Left cardiac atrium (tissue), 4 donors: ENCODE measurements around the gene PDZD4. TPM values are rescaled to one million over a fixed set of nuclear protein-coding genes. Genes with fewer than 3 reads are reported as not detected.
A peak's percentile ranks its signal among the peaks of the same experiment; 100 is the strongest.

ENCODE experiments used
- ATAC-seq, 2 donors: fragments of 200-7000 bp; cut with Tn5 transposase; one replicate each; pipeline ENCODE4 v1.9.1; 2020; ENCODE audit warnings: mild to moderate bottlenecking in 2 of 2, moderate library complexity in 2 of 2
- DNase-seq: peaks from one replicate; pipeline ENCODE4 v3.0.0-alpha.2; 2020
- intact Hi-C, 2 donors: fragments of 100-400 bp; cut with DNase I; formaldehyde crosslinking; loops; one replicate each; pipeline versions ENCODE4 v1.14.1 to v1.15.1; 2022 to 2023
- total RNA-seq, 2 donors: library from RNA; stranded (reverse); fragmentation: NEBNext Ultra II Directional; extraction: Animal tissue kit (Norgen Biotek cat#: 25700); gene quantifications; one replicate each; pipeline ENCODE4 v1.2.1, GENCODE V29; 2021
- donor health status: DM: no; HTN: yes; CAD: no.
- donor health status: DM: no; HTN: yes; CAD: no; lungs with severe emphysema.
- donor health status: DM: yes; HTN: yes; CAD: no.
- donor health status: Dilated cardiomyopathy.

Gene PDZD4
- total RNA-seq, 2 donors from 2014 or later, result 4.0 to 4.3 TPM

- no peak for DNase-seq
Observed at GRCh38 chrX:153778684-153779101, 51.7 kb downstream of the PDZD4 start.

DNA sequence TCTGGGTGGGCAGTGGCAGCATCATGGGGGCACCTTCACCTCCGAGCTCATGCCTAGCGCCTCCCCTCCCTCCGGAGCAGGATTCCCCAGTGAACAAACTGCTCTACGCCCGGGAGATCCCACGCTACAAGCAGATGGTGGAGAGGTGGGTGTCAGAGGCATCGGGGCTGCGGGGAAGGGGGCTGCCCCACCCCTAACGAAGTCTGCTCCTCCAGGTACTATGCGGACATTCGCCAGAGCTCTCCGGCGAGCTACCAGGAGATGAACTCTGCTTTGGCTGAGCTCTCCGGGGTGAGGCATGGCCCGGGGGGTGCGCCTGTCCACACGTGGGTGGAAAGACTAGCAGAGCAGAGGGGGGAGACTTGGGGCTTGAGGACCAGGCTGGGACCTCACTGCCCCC, 52.2 kb downstream of the PDZD4 start:
- DNase-seq, result peak; percentile 20
- ATAC-seq, result no peak
- intact Hi-C loops, result no loop called here

More at GRCh38 chrX:153778684-153779101, 51.7 kb downstream of the PDZD4 start:
- no peak for ATAC-seq
- intact Hi-C loops, result no loop called here

DNA sequence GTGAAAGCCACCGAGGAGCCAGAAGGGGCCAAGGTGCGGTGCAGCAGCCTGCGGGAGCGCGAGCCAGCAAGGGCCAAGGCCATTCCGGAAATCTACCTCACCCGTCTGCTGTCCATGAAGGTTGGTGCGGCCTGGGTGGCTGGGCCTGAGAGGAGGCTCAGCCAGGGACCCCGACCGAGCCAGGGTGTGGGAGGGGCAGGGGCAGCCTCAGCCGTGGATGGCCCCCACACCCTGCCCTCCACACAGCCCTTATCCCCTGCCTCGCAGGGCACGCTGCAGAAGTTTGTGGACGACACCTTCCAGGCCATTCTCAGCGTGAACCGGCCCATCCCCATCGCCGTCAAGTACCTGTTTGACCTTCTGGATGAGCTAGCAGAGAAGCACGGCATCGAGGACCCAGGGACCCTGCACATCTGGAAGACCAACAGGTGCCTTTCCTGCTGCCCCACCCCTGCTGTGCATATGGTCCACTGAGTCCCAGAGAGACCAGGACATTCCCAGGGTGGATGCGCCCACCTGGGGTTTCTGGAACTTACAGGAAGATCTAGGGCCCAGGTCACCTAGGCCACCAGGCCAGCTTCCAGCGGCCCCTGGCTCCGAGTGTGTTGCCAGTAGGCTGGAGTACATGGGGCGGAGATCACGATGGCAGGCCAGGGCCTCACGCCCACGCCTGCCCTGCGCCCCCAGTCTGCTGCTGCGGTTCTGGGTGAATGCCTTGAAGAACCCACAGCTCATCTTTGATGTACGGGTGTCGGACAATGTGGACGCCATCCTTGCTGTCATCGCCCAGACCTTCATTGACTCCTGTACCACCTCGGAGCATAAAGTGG, 52.9 kb downstream of the PDZD4 start:
- DNase-seq (peak; percentile 14), ATAC-seq (no peak)
- intact Hi-C loops, result no loop called here

DNA sequence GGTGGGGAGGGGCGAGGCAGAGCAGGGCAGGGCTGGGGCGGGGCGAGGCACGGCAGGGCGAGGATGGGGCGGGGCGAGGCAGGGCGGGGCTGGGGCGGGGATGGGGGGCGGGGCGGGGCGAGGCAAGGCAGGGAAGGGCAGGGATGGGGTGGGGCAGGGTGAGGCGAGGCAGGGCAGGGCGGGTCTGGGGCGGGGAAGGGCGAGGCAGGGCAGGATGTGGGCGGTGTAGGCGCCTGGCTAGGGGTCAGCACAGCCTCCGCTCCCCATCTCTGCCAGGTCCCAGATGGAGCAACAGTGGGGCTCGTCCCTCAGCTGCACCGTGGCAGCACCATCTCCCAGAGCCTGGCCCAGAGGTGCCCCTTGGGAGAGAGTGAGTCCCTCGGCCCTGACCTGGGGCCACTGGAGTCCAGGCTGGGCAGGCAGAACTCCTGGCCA, 53.7 kb downstream of the PDZD4 start:
- DNase-seq (peak; percentile 16), ATAC-seq (no peak)
- intact Hi-C loops, result no loop called here

DNA sequence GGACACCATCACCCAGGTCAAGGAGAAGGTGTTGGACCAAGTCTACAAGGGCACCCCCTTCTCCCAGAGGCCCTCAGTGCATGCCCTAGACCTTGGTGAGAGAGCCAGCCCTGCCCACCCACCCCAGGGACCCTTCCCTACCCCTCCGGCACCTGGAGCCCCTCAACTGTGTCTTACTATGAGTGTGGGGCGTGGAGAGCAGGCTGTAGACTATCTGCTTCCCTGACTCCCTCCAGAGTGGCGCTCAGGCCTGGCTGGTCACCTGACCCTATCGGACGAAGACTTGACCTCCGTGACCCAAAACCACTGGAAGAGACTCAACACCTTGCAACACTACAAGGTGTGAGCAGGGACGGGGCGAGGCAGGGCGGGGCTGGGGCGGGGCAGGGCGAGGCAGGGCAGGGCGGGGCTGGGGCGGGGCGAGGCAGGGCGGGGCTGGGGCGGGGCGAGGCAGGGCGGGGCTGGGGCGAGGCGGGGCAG, 54.2 kb downstream of the PDZD4 start:
- intact Hi-C loops, result no loop called here
- no peak for ATAC-seq
- no peak for DNase-seq

- ATAC-seq, result no peak
- peak; percentile 16 for DNase-seq
- intact Hi-C loops, result no loop called here
Observed at GRCh38 chrX:153775293-153776119, 54.8 kb downstream of the PDZD4 start.

DNA sequence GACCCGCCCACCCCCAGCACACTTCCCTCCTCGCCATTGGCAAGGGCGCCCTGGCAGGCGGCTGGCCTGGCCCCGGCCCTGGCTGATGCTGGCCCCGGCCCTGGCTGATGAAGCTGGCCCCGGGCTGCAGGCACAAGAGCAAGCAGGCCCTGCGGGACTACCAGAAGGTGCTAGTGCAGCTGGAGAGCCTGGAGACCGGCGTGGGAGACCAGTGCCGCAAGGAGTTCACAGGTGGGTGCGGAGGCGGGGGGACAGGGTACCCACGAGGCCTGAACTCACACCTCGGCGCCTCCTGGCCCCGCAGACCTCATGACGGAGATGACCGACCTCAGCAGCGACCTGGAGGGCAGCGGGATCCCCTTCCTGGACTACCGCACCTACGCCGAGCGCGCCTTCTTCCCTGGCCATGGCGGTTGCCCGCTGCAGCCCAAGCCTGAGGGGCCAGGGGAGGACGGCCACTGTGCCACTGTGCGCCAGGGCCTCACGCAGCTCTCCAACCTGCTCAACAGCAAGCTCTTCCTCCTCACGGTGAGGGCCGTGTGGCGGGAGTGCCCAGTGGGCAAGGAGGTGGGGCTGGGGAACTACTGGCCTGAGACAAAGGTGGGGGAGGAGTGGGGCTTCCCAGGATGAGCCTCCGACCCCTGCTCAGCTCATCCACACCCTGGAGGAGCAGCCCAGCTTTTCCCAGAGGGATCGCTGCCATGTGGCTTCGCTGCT, 55.6 kb downstream of the PDZD4 start:
- no peak for ATAC-seq
- intact Hi-C loops, result no loop called here
- DNase-seq, result peak; percentile 18

DNA sequence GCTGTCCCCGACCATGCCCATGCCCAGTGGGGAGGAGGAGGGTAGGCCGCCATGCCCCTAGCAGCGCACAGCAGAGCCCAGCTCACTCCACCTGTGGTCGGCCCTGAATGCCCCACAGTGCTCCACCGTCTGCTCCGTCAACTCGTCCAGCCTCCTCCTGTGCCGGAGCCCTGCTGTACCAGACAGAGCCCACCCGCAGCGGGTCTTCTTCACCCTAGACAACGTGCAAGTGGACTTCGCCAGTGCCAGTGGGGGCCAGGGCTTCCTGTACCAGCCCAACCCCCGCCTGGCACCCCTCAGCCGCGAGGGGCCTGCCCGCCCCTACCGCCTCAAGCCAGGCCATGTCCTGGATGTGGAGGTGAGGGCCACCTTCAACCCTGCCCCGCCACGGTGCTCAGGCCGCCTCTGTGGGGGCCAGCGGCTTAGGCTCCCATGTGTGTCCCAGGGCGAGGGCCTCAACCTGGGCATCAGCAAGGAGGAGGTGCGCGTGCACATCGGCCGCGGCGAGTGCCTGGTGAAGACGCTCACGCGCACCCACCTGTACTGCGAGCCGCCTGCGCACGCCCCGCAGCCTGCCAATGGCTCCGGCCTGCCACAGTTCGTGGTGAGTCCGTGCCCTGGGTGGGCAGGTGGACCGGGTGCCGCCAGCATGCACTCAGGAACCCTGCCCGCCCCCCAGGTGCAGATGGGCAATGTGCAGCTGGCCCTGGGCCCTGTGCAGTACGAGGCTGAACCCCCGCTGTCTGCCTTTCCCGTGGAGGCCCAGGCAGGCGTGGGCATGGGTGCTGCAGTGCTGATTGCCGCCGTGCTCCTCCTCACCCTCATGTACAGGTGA, 56.4 kb downstream of the PDZD4 start:
- DNase-seq, result peak; percentile 17

DNA sequence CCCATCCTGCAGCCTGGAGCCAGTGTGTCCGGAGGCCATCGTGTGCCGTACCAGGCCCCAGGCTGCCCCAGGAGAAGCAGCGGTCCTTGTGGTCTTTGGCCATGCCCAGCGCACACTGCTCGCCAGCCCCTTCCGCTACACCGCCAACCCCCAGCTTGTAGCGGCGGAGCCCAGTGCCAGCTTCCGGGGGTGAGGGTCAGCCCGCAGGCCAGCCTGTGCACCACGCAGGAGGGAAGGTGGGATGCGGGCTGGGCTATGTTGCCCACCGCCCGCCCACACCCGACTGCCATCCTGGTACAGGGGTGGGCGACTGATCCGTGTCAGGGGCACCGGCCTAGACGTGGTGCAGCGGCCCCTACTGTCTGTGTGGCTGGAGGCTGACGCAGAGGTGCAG, 57.1 kb downstream of the PDZD4 start:
- ATAC-seq (no peak), DNase-seq (peak; percentile 12)
- intact Hi-C loops, result no loop called here

More for the DNA sequence above, 56.4 kb downstream of the PDZD4 start:
- ATAC-seq, result no peak
- intact Hi-C loops, result no loop called here

DNA sequence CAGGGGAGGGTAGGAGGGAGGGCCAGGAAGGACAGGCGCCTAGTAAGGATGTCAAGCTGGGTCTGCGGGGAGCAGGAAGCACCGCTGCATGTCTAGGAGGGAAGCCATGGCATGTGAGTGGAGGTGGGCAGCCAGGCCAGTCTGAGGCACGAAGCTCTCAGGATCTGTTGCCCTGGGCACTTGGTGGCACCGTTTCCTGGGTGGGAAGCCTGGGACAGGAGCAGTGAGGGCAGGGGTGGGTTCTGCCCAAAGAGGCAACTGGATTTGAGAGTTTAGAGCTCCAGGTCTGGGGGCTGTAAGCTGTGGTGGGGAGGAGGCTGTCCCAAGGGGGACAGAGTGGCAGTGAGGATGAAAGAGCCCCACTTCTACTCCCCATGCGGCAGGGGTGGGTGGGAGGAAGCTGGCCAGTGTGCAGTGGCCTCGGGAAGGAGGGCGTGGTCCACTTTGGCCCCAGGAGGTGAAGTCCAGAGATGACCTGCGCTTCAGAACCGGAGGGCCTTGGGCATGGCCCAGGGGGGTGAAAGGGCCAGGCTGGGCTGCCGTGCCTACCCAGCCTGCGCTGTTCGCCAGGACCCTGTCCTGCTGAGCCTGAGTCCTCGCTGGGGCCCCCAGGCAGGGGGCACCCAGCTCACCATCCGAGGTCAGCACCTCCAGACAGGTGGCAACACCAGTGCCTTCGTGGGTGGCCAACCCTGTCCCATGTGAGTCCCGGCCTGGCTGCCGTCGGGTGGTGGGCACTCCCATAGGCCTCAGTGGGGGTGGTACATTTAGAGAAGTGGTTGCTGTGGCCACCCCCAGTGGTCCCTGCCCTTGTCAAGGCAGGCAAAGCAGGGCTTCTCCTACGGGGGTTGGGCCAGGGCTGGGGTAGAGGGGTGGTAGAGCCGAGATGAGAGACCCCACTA, 57.8 kb downstream of the PDZD4 start:
- ATAC-seq, result no peak
- intact Hi-C loops, result no loop called here
- DNase-seq, result no peak

GRCh38 chrX:153771415-153772315, 58.7 kb downstream of the PDZD4 start:
- intact Hi-C loops, result no loop called here
- ATAC-seq (no peak), DNase-seq (no peak)

DNA sequence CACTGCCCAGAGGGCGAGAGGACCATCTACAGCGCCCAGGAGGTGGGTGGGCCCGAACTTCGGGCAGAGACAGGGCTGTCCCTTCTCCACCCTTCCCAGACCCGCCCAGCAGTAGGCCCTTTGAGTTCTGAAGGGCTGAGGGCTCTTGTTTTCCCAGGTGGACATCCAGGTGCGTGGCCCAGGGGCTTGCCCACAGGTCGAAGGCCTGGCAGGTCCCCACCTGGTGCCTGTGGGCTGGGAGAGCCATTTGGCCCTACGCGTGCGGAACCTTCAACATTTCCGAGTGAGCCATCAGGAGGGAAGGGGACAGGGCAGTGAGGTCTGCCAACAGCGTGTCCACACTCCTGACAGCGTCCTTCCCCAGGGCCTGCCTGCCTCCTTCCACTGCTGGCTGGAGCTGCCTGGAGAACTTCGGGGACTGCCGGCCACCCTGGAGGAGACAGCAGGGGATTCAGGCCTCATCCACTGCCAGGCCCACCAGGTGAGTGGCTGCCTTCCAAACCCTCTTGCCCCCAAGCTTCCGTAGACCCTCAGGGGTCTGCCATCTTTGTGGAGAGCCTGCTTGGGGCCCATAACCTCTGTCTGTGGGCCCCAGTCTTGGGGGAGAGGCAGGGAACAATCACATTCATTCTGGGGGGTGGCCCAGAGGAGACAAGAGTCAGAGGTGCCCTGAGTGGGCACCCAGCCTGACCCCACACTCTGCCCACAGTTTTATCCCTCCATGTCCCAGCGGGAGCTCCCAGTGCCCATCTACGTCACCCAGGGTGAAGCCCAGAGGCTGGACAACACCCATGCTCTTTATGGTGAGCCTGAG, 59.5 kb downstream of the PDZD4 start:
- intact Hi-C loops, result no loop called here
- DNase-seq, result no peak
- no peak for ATAC-seq

DNA sequence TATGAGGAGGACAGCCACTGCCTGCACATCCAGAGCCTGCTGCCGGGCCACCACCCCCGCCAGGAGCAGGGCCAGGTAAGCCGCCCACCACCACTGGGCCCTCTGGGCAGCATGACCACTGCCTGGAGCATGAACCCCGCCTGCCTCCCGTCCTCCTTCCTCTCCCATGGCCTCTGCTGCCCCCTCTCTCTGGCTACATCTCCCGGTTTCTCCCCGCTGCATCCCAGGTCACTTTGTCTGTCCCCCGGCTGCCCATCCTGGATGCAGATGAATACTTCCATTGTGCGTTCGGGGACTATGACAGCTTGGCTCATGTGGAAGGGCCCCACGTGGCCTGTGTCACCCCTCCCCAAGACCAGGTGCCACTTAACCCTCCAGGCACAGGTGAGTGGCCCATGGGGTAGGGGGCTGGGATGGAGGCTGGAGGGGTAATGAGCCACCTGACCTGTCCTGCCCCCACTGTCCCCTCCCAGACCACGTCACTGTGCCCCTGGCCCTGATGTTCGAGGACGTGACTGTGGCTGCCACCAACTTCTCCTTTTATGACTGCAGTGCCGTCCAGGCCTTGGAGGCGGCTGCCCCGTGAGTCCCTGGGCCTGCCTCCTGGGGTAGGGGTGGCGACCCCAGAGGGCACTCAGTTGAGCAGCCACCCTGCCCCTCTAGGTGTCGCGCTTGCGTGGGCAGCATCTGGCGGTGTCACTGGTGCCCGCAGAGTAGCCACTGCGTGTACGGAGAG, 60.3 kb downstream of the PDZD4 start:
- ATAC-seq, result no peak
- DNase-seq, result no peak
- intact Hi-C loops, result no loop called here

- intact Hi-C loops, result no loop called here
- ATAC-seq, result no peak
- DNase-seq, result no peak
Observed at GRCh38 chrX:153769158-153769864, 61.0 kb downstream of the PDZD4 start.
